ENCODE data around the gene GFY.

DNA sequence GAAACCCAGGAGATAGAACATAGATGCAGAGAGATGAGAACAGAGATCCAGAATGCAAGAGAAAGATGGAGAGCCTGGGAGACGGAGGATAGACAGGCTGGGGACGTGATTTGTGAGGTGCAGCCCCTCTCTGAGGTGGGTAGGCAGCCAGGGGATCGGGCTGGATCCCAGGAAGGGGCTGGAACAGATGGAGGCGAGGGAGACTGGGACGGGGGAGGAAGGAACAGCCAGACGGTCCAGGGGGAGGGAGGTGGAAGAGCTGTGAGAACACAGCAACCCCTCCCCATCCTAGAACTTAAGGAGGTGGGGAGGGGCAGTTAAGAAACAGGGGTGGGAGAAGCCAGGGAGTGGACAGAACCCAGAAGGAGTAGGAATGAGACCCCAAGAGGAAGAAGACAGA lies 13.1 kb downstream of the GFY start:
- TF ChIP-seq, protein P1, sequence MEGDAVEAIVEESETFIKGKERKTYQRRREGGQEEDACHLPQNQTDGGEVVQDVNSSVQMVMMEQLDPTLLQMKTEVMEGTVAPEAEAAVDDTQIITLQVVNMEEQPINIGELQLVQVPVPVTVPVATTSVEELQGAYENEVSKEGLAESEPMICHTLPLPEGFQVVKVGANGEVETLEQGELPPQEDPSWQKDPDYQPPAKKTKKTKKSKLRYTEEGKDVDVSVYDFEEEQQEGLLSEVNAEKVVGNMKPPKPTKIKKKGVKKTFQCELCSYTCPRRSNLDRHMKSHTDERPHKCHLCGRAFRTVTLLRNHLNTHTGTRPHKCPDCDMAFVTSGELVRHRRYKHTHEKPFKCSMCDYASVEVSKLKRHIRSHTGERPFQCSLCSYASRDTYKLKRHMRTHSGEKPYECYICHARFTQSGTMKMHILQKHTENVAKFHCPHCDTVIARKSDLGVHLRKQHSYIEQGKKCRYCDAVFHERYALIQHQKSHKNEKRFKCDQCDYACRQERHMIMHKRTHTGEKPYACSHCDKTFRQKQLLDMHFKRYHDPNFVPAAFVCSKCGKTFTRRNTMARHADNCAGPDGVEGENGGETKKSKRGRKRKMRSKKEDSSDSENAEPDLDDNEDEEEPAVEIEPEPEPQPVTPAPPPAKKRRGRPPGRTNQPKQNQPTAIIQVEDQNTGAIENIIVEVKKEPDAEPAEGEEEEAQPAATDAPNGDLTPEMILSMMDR (IDR thresholded peaks at IDR 0.05 in 8 of 11, conservative IDR thresholded peaks at IDR 0.05 in 3 of 11) = no peak
- no peak for TF ChIP-seq POLR2AphosphoS5 (IDR thresholded peaks at IDR 0.05)
